ENCODE results near the gene OR10A7. TPM values are rescaled to one million over a fixed set of nuclear protein-coding genes. Genes with fewer than 3 reads are reported as not detected.

OR10A7 gene
- total and polyA plus RNA-seq, 10 of the 15 experiments (the other 5 are each of a cell fraction or from before 2014, with no cell fraction given) = not detected

DNA sequence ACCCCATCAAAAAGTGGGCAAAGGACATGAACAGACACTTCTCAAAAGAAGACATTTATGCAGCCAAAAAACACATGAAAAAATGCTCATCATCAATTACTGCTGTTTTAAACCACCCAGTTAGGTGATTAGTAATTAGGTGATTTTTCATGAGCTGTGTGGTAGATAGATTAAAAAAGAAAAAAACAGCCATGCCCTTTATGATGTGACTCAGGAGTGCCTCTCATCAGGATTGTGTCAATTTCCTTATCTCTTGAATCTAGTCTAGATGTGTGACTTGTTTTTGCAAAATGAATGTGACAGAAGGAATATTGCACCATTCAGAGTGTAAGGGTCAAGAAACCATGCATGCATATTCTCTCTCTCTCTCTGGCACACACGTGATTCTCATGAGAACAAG is 5.7 kb downstream of the OR10A7 start:
- in situ Hi-C loops (cut with MboI) (no loop called here), intact Hi-C loops (cut with micrococcal nuclease; ENCODE audit: unreplicated experiment) (no loop called here)
- no peak overlapping the region for H3K4me3 ChIP-seq
- no peaks in the 10 kb centered on the region for H4K20me1 ChIP-seq (ENCODE audit: control insufficient read depth, insufficient read depth)
- H3K79me2 ChIP-seq (ENCODE audit: control insufficient read depth, insufficient read depth, low read length) = no peaks in the 10 kb centered on the region
- no peaks in the 10 kb centered on the region for H3K4me1 ChIP-seq (ENCODE audit: control insufficient read depth, insufficient read depth, low read length)
- WGBS (ENCODE audit: insufficient coverage, insufficient replicate concordance, low lambda C conversion rate, missing lambda C conversion rate) = 0% methylated on average over 1 of the region's 1 CpG
- ChIA-PET POLR2A (no interaction called here), CTCF (no interaction called here), SMC1A (ENCODE audit: uncharacterized antibody, unreplicated experiment) (no interaction called here), RAD21 (ENCODE audit: unreplicated experiment) (no interaction called here)
- H3K36me3 ChIP-seq (ENCODE audit: control insufficient read depth in 2 of 2, insufficient read depth in 2 of 2, low read length in 1 of 2) = no peaks in the 10 kb centered on the region
- no peaks in the 10 kb centered on the region for H3K27me3 ChIP-seq (replicated peaks in 1 of 2; ENCODE audit: control insufficient read depth in 2 of 2, insufficient read depth in 2 of 2, low read length in 1 of 2)
- H3K27ac ChIP-seq (ENCODE audit: control insufficient read depth, insufficient read depth) = no peak overlapping the region
- no peak overlapping the region for H2AFZ ChIP-seq (ENCODE audit: control insufficient read depth, low read depth, low read length)
- no peaks in the 10 kb centered on the region for H3K9me3 ChIP-seq (replicated peaks; ENCODE audit: control insufficient read depth, insufficient read depth, low read length)
- no TSS peak for BruUV-seq (replicated peaks)
- no peak overlapping the region for H3K4me2 ChIP-seq (ENCODE audit: control insufficient read depth, insufficient read depth)
- FAIRE-seq (no peak), ATAC-seq (no peak), DNase-seq (ENCODE audit: low read depth, low spot score) (no peak)
- no peak overlapping the region for H3K9ac ChIP-seq (ENCODE audit: control insufficient read depth, insufficient read depth, low read length)
- TF ChIP-seq RCOR1 (conservative IDR thresholded peaks at IDR 0.05; ENCODE audit: low read depth, low read length) (no peak), BCL3 (IDR thresholded peaks at IDR 0.05; ENCODE audit: borderline replicate concordance, insufficient read depth, low read depth, low read length, poor library complexity, severe bottlenecking) (no peak), CEBPZ (IDR thresholded peaks at IDR 0.05; ENCODE audit: low read depth, low read length) (no peak), PML (IDR thresholded peaks at IDR 0.05; ENCODE audit: low read length) (no peak), NFXL1 (IDR thresholded peaks at IDR 0.05; ENCODE audit: borderline replicate concordance) (no peak), FOXK2 (IDR thresholded peaks at IDR 0.05) (no peak), NFIC (IDR thresholded peaks at IDR 0.05; ENCODE audit: low read depth, low read length) (no peak), YBX1 (IDR thresholded peaks at IDR 0.05) (no peak), SUPT20H (IDR thresholded peaks at IDR 0.05; ENCODE audit: borderline replicate concordance, control insufficient read depth, low read depth, low read length) (no peak), SMC3 (IDR thresholded peaks at IDR 0.05; ENCODE audit: borderline replicate concordance, low read length) (no peak), MEF2B (IDR thresholded peaks at IDR 0.05; ENCODE audit: partially characterized antibody, poor library complexity, severe bottlenecking) (no peak), EED (IDR thresholded peaks at IDR 0.05; ENCODE audit: low read depth) (no peak), RFX5 (IDR thresholded peaks at IDR 0.05; ENCODE audit: low read depth, low read length) (no peak)
- TF ChIP-seq, protein P1, sequence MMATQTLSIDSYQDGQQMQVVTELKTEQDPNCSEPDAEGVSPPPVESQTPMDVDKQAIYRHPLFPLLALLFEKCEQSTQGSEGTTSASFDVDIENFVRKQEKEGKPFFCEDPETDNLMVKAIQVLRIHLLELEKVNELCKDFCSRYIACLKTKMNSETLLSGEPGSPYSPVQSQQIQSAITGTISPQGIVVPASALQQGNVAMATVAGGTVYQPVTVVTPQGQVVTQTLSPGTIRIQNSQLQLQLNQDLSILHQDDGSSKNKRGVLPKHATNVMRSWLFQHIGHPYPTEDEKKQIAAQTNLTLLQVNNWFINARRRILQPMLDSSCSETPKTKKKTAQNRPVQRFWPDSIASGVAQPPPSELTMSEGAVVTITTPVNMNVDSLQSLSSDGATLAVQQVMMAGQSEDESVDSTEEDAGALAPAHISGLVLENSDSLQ (IDR thresholded peaks at IDR 0.05) = no peak
- TF ChIP-seq, protein P2, sequence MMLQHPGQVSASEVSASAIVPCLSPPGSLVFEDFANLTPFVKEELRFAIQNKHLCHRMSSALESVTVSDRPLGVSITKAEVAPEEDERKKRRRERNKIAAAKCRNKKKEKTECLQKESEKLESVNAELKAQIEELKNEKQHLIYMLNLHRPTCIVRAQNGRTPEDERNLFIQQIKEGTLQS (IDR thresholded peaks at IDR 0.05; ENCODE audit: borderline replicate concordance, extremely low read depth, low read depth, low read length) = no peak
- TF ChIP-seq, protein P3, sequence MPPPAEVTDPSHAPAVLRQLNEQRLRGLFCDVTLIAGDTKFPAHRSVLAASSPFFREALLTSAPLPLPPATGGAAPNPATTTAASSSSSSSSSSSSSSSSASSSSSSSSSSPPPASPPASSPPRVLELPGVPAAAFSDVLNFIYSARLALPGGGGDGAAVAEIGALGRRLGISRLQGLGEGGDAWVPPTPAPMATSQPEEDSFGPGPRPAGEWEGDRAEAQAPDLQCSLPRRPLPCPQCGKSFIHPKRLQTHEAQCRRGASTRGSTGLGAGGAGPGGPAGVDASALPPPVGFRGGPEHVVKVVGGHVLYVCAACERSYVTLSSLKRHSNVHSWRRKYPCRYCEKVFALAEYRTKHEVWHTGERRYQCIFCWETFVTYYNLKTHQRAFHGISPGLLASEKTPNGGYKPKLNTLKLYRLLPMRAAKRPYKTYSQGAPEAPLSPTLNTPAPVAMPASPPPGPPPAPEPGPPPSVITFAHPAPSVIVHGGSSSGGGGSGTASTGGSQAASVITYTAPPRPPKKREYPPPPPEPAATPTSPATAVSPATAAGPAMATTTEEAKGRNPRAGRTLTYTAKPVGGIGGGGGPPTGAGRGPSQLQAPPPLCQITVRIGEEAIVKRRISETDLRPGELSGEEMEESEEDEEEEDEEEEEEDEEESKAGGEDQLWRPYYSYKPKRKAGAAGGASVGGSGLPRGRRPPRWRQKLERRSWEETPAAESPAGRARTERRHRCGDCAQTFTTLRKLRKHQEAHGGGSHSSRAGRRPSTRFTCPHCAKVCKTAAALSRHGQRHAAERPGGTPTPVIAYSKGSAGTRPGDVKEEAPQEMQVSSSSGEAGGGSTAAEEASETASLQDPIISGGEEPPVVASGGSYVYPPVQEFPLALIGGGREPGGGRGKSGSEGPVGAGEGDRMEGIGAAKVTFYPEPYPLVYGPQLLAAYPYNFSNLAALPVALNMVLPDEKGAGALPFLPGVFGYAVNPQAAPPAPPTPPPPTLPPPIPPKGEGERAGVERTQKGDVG (CRISPR knock-in tag; IDR thresholded peaks at IDR 0.05) = no peak
